Naive thymus-derived CD4-positive, alpha-beta T cell (primary cell): ENCODE measurements around the gene AKAP13. TPM values are rescaled to one million over a fixed set of nuclear protein-coding genes. Genes with fewer than 3 reads are reported as not detected.
"Not testable (repeated sequence)": the region's sequence is repeated elsewhere in the genome, so short reads cannot be mapped to it uniquely, and the experiment has no call there.

Source experiments
- ATAC-seq: fragments of 150-1000 bp; cut with Tn5 transposase; 2 replicates; pipeline ENCODE4 v1.10.0; 2021; ENCODE audit warnings: mild to moderate bottlenecking, moderate library complexity
- CTCF ChIA-PET: fragments of 350-600 bp; sonication (Branson Sonifier 250); formaldehyde crosslinking; loops from one replicate; lab custom pipeline; 2021; ENCODE audit warnings: antibody characterized with exemption; lab: Charles Lee
- POLR2A ChIA-PET: fragments of 350-600 bp; sonication (Branson Sonifier 250); formaldehyde crosslinking; loops from one replicate; lab custom pipeline; 2021; ENCODE audit warnings: antibody characterized with exemption, inconsistent platforms; lab: Charles Lee
- DNase-seq, 9 donors: peaks; one replicate each; pipeline versions ENCODE4 v3.0.0 to v3.0.0-alpha.2; 2020 to 2022; ENCODE audit warnings: mixed read lengths in 1 of 9
- H3K27ac ChIP-seq: one replicate; pipeline ENCODE4 v1.7.0; 2013; ENCODE audit warnings: mild to moderate bottlenecking, low read depth, low read length, moderate library complexity
- H3K27me3 ChIP-seq, 2 donors: one replicate each; pipeline ENCODE4 v1.7.0; 2013; ENCODE audit warnings: low read length in 2 of 2, mild to moderate bottlenecking in 2 of 2, moderate library complexity in 2 of 2; ENCODE audit not compliant: control insufficient read depth in 2 of 2, insufficient read depth in 2 of 2
- H3K36me3 ChIP-seq, 3 experiments: 1 replicate in 2 of 3; 2 replicates in 1 of 3; pipeline ENCODE4 v1.7.0; 2013; ENCODE audit warnings: low read length in 3 of 3, mild to moderate bottlenecking in 3 of 3, moderate library complexity in 1 of 3; ENCODE audit not compliant: insufficient read depth in 3 of 3, control insufficient read depth in 2 of 3
- H3K4me1 ChIP-seq, 2 donors: one replicate each; pipeline ENCODE4 v1.7.0; 2013; ENCODE audit warnings: low read length in 2 of 2, mild to moderate bottlenecking in 2 of 2, moderate library complexity in 1 of 2; ENCODE audit not compliant: control insufficient read depth in 2 of 2, insufficient read depth in 2 of 2
- H3K4me3 ChIP-seq: 2 replicates; pipeline ENCODE4 v1.7.0; 2013; ENCODE audit warnings: mild to moderate bottlenecking, low read length
- H3K9me3 ChIP-seq, 3 experiments: 1 replicate in 2 of 3; 2 replicates in 1 of 3; pipeline ENCODE4 v1.7.0; 2013; ENCODE audit warnings: low read length in 3 of 3; ENCODE audit not compliant: control insufficient read depth in 2 of 3
- H3K27ac Mint-ChIP-seq, 9 donors: one replicate each; pipeline ENCODE4 v1.8.0; 2020 to 2022; ENCODE audit warnings: mixed read lengths in 9 of 9, mild to moderate bottlenecking in 8 of 9, moderate library complexity in 5 of 9, inconsistent platforms in 2 of 9
- H3K27me3 Mint-ChIP-seq, 5 donors: one replicate each; pipeline ENCODE4 v1.8.0; 2021 to 2022; ENCODE audit warnings: mixed read lengths in 5 of 5, mild to moderate bottlenecking in 1 of 5
- H3K36me3 Mint-ChIP-seq, 5 donors: one replicate each; pipeline ENCODE4 v1.8.0; 2020 to 2022; ENCODE audit warnings: mixed read lengths in 5 of 5, mild to moderate bottlenecking in 3 of 5, inconsistent platforms in 1 of 5
- H3K4me1 Mint-ChIP-seq, 7 donors: one replicate each; pipeline ENCODE4 v1.8.0; 2020 to 2022; ENCODE audit warnings: mixed read lengths in 7 of 7, mild to moderate bottlenecking in 3 of 7, inconsistent platforms in 1 of 7
- H3K4me3 Mint-ChIP-seq, 10 donors: one replicate each; pipeline ENCODE4 v1.8.0; 2020 to 2022; ENCODE audit warnings: mild to moderate bottlenecking in 10 of 10, mixed read lengths in 10 of 10, moderate library complexity in 6 of 10, inconsistent platforms in 2 of 10
- H3K9me3 Mint-ChIP-seq, 11 donors: one replicate each; pipeline ENCODE4 v1.8.0; 2020 to 2022; ENCODE audit warnings: mixed read lengths in 11 of 11, mild to moderate bottlenecking in 4 of 11, inconsistent platforms in 1 of 11, moderate library complexity in 1 of 11
- intact Hi-C, 2 donors: fragments of 100-400 bp; cut with micrococcal nuclease; formaldehyde crosslinking; loops; one replicate each; pipeline ENCODE4 v1.15.1; 2023
- polyA plus RNA-seq, 2 donors: library from polyadenylated mRNA; unstranded; fragments of 300-500 nt; fragmentation: Illumina TruSeq; gene quantifications; one replicate each; pipeline ENCODE4 v1.2.3, GENCODE V29; 2021
- total RNA-seq, 6 experiments: library from RNA in 5 of 6; stranded (reverse) in 5 of 6; gene quantifications; 1 replicate in 5 of 6; 2 replicates in 1 of 6; pipeline ENCODE4 v1.2.3 and lab custom pipeline; 2021 to 2026

Gene AKAP13
- total and polyA plus RNA-seq, 7 experiments from 2014 or later, result 108 to 400 (median 231) TPM

- DNase-seq, H3K9me3 Mint-ChIP-seq, H3K27ac Mint-ChIP-seq, H3K27me3 ChIP-seq, H3K27ac ChIP-seq, H3K36me3 Mint-ChIP-seq, H3K4me1 ChIP-seq, H3K9me3 ChIP-seq, CTCF ChIA-PET, ATAC-seq, POLR2A ChIA-PET, H3K4me3 Mint-ChIP-seq, intact Hi-C loops, H3K27me3 Mint-ChIP-seq, H3K36me3 ChIP-seq, H3K4me3 ChIP-seq: not testable (repeated sequence)
- H3K4me1 Mint-ChIP-seq, result peaks cover 0 to 20% (median 7%) of the 10 kb centered on the region in 7 donors
These were observed 32.9 kb upstream of the AKAP13 start for GRCh38 chr15:85347264-85348047.

DNA sequence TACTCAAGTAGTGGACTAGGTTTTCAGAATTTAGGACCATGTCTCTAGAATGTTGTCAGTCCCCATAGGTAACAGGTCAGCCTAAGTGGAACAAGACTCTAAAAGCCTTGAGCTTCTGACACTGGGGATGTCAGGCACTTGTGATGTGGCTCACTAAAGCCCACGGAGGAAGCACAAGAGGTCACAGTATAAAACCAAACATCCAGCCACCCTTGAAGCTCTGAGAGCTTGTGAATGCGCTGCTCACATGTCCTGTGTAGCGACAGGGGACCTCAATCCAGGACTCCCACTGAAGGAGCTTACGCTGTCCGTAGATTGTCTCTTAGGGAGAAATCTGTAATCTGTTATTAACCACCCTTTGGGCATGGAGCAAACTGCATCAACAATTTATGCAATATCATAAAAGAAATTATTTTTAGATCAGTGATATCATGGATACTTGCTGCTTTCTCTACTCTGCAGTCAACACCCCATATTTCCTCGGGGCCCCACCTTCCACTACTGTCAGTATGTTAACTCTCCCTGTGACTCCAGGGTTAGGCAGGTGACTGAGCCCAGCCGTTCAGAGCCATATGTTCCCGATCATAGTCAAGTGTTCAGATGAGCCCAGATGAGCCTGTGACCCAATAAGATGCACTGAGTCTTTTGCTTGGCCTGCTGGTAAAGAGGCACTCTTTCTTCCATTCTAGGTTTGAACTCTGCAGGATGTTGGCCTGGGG is 32.2 kb upstream of the AKAP13 start:
- peak overlapping the region in 1 of 9 donors; percentile 41 for H3K27ac Mint-ChIP-seq

GRCh38 chr15:85349062-85349461 is 31.3 kb upstream of the AKAP13 start:
- H3K36me3 Mint-ChIP-seq, H3K4me3 ChIP-seq, H3K9me3 ChIP-seq, POLR2A ChIA-PET, H3K27me3 ChIP-seq, H3K27ac ChIP-seq, DNase-seq, H3K4me3 Mint-ChIP-seq, H3K27ac Mint-ChIP-seq, ATAC-seq, intact Hi-C loops, H3K36me3 ChIP-seq, H3K27me3 Mint-ChIP-seq, CTCF ChIA-PET, H3K9me3 Mint-ChIP-seq, H3K4me1 ChIP-seq: not testable (repeated sequence)
- H3K4me1 Mint-ChIP-seq, result peaks cover 0 to 23% (median 7%) of the 10 kb centered on the region in 7 donors

More for the DNA sequence above, 32.2 kb upstream of the AKAP13 start:
- POLR2A ChIA-PET, CTCF ChIA-PET, H3K4me3 ChIP-seq, intact Hi-C loops, H3K36me3 ChIP-seq, H3K27ac ChIP-seq, H3K36me3 Mint-ChIP-seq, H3K4me1 ChIP-seq, H3K4me3 Mint-ChIP-seq, H3K9me3 ChIP-seq, DNase-seq, ATAC-seq, H3K9me3 Mint-ChIP-seq, H3K27me3 ChIP-seq, H3K27me3 Mint-ChIP-seq: not testable (repeated sequence)
- H3K4me1 Mint-ChIP-seq, result peaks cover 0 to 20% (median 7%) of the 10 kb centered on the region in 7 donors

- Mint-ChIP-seq H3K36me3 (no peaks in the 10 kb centered on the region), H3K4me1 (peaks cover 0 to 23% (median 7%) of the 10 kb centered on the region in 7 donors), H3K9me3 (peaks cover 0 to 2% (median 0%) of the 10 kb centered on the region in 11 donors), H3K4me3 (no peak overlapping the region), H3K27ac (no peak overlapping the region), H3K27me3 (peaks cover 0 to 9% (median 0%) of the 10 kb centered on the region in 5 donors)
- Histone ChIP-seq H3K36me3 (no peaks in the 10 kb centered on the region), H3K27me3 (no peaks in the 10 kb centered on the region), H3K4me3 (no peak overlapping the region), H3K27ac (no peak overlapping the region), H3K9me3 (no peaks in the 10 kb centered on the region), H3K4me1 (no peaks in the 10 kb centered on the region)
- ATAC-seq (no peak), DNase-seq (no peak)
- CTCF ChIA-PET, result no interaction called here
- intact Hi-C loops, result no loop called here
- POLR2A ChIA-PET, result no interaction called here
These were observed 30.0 kb upstream of the AKAP13 start for GRCh38 chr15:85350395-85350794.

- POLR2A ChIA-PET, intact Hi-C loops, H3K4me3 Mint-ChIP-seq, ATAC-seq, H3K4me3 ChIP-seq, H3K27ac ChIP-seq, H3K9me3 ChIP-seq, H3K27me3 Mint-ChIP-seq, H3K36me3 Mint-ChIP-seq, DNase-seq, H3K27ac Mint-ChIP-seq, H3K36me3 ChIP-seq, H3K4me1 ChIP-seq, H3K9me3 Mint-ChIP-seq, H3K27me3 ChIP-seq: not testable (repeated sequence)
- H3K4me1 Mint-ChIP-seq, result peaks cover 0 to 19% (median 7%) of the 10 kb centered on the region in 7 donors
- CTCF ChIA-PET, result interaction anchor here (0.7 kb wide), 1 partner anchor 121 kb away, joined by 4 read pairs; no protein-coding TSS in a partner anchor
These were observed 28.9 kb upstream of the AKAP13 start for GRCh38 chr15:85351501-85351900.

- ChIA-PET CTCF (no interaction called here), POLR2A (no interaction called here)
- Histone ChIP-seq H3K4me1 (no peaks in the 10 kb centered on the region), H3K4me3 (no peak overlapping the region), H3K27ac (no peak overlapping the region), H3K27me3 (no peaks in the 10 kb centered on the region), H3K9me3 (no peaks in the 10 kb centered on the region), H3K36me3 (no peaks in the 10 kb centered on the region)
- no peak overlapping the region for H3K27ac Mint-ChIP-seq
- no peaks in the 10 kb centered on the region for H3K36me3 Mint-ChIP-seq
- no peak overlapping the region for H3K4me3 Mint-ChIP-seq
- DNase-seq (no peak), ATAC-seq (no peak)
- peaks cover 0 to 2% (median 0%) of the 10 kb centered on the region in 11 donors for H3K9me3 Mint-ChIP-seq
- H3K4me1 Mint-ChIP-seq, result peaks cover 0 to 15% (median 7%) of the 10 kb centered on the region in 7 donors
- intact Hi-C loops, result no loop called here
- peaks cover 0 to 9% (median 0%) of the 10 kb centered on the region in 5 donors for H3K27me3 Mint-ChIP-seq
These were observed 28.4 kb upstream of the AKAP13 start for GRCh38 chr15:85351965-85352364.
